Astrocyte of the cerebellum (primary cell): ENCODE measurements around the gene SGCD.
A peak's percentile ranks its signal among the peaks of the same experiment; 100 is the strongest.

Experiments
- DNase-seq: peaks from one replicate; pipeline ENCODE4 v3.0.0-alpha.2; 2011; ENCODE audit warnings: low read depth
- H3K4me3 ChIP-seq: 2 replicates; pipeline ENCODE4 v1.5.1; 2011; ENCODE audit warnings: mild to moderate bottlenecking, low read depth, low read length, moderate library complexity
- CTCF ChIP-seq: IDR thresholded peaks from 2 replicates; pipeline ENCODE4 v1.5.1; 2012; ENCODE audit warnings: low read length, low read depth, moderate library complexity, mild to moderate bottlenecking; ENCODE audit errors: missing control alignments
- in situ Hi-C: cut with HindIII; loops from 2 replicates; pipeline ENCODE4 v1.10.0; 2017; ENCODE audit warnings: low sequenced_read_pairs

SGCD gene

GRCh38 chr5:156383510-156384265, 56.7 kb downstream of the SGCD start:
- no peak for TF ChIP-seq CTCF
- H3K4me3 ChIP-seq = no peak overlapping the region
- peak; percentile 3 for DNase-seq
- in situ Hi-C loops = no loop called here

GRCh38 chr5:156385416-156385815, 58.5 kb downstream of the SGCD start:
- in situ Hi-C loops = no loop called here
- TF ChIP-seq CTCF = no peak
- H3K4me3 ChIP-seq = no peak overlapping the region
- no peak for DNase-seq

GRCh38 chr5:156386976-156387375, 60.0 kb downstream of the SGCD start:
- no peak for TF ChIP-seq CTCF
- in situ Hi-C loops = no loop called here
- no peak for DNase-seq
- no peak overlapping the region for H3K4me3 ChIP-seq

GRCh38 chr5:156387391-156387790, 60.4 kb downstream of the SGCD start:
- in situ Hi-C loops = no loop called here
- no peak for TF ChIP-seq CTCF
- DNase-seq = no peak
- H3K4me3 ChIP-seq = no peak overlapping the region

GRCh38 chr5:156388233-156388632, 61.3 kb downstream of the SGCD start:
- no peak for TF ChIP-seq CTCF
- H3K4me3 ChIP-seq = no peak overlapping the region
- in situ Hi-C loops = no loop called here
- no peak for DNase-seq

GRCh38 chr5:156391139-156391538, 64.2 kb downstream of the SGCD start:
- no peak for TF ChIP-seq CTCF
- in situ Hi-C loops = no loop called here

GRCh38 chr5:156393980-156394379, 67.0 kb downstream of the SGCD start:
- H3K4me3 ChIP-seq = no peak overlapping the region
- no peak for DNase-seq
- TF ChIP-seq CTCF = no peak
- in situ Hi-C loops = no loop called here

More at GRCh38 chr5:156391139-156391538, 64.2 kb downstream of the SGCD start:
- H3K4me3 ChIP-seq = no peak overlapping the region
- DNase-seq = no peak
